Lower leg skin (tissue), 4 donors: ENCODE measurements around the gene MAPT. TPM values are rescaled to one million over a fixed set of nuclear protein-coding genes. Genes with fewer than 3 reads are reported as not detected.

Experiments used
- DNase-seq, 2 donors: peaks; one replicate each; pipeline ENCODE4 v3.0.0-alpha.2; 2019; ENCODE audit warnings: low spot score in 2 of 2
- H3K4me3 ChIP-seq: fragments of 200-600 bp; sonication (generic); 2 replicates; pipeline ENCODE4 v1.5.1; 2017; ENCODE audit warnings: mild to moderate bottlenecking, low read depth; ENCODE audit not compliant: poor library complexity, severe bottlenecking
- CTCF ChIP-seq, 3 donors: fragments of 450-650 bp; IDR thresholded peaks; one replicate each; pipeline ENCODE4 v1.5.1; 2016; ENCODE audit warnings: antibody characterized with exemption in 3 of 3, mild to moderate bottlenecking in 3 of 3, moderate library complexity in 2 of 3
- POLR2A ChIP-seq, 2 donors: fragments of 450-650 bp; IDR thresholded peaks; one replicate each; pipeline ENCODE4 v1.6.1; 2016 to 2017; ENCODE audit warnings: antibody characterized with exemption in 2 of 2, mild to moderate bottlenecking in 1 of 2, moderate library complexity in 1 of 2
- WGBS, 2 donors: methylation state at CpG; one replicate each; pipeline ENCODE4 v1.1.5; 2018; 5-methylcytosine and 5-hydroxymethylcytosine counted together
- intact Hi-C: fragments of 100-400 bp; cut with DNase I; formaldehyde crosslinking; loops from one replicate; pipeline ENCODE4 v1.15.0; 2023; ENCODE audit warnings: low total_unique reads
- total RNA-seq, 4 donors: library from RNA; depleted of rRNA; stranded (reverse); fragments of >200 nt; gene quantifications; one replicate each; pipeline ENCODE4 v1.1.0, GENCODE V29; 2016

Gene MAPT
- total RNA-seq, 4 donors from 2014 or later = 4.1 to 7.6 (median 6.2) TPM

- H3K4me3 ChIP-seq = no peak overlapping the region
- DNase-seq = no peak
- intact Hi-C loops = no loop called here
- WGBS, 2 donors = 88 to 93% methylated on average over 13 of the region's 13 CpGs
- TF ChIP-seq POLR2A (IDR thresholded peaks at IDR 0.05) (no peak), CTCF (IDR thresholded peaks at IDR 0.05) (no peak)
Measured at GRCh38 chr17:45997166-45997565, 102.8 kb downstream of the MAPT start.

- H3K4me3 ChIP-seq = no peak overlapping the region
- no peak for DNase-seq
- intact Hi-C loops = no loop called here
- WGBS, 2 donors = 92 to 96% methylated on average over 9 of the region's 9 CpGs
- TF ChIP-seq POLR2A (IDR thresholded peaks at IDR 0.05) (no peak), CTCF (IDR thresholded peaks at IDR 0.05) (no peak)
Measured at GRCh38 chr17:45997624-45998023, 103.3 kb downstream of the MAPT start.

GRCh38 chr17:45998987-45999899 lies 104.9 kb downstream of the MAPT start, which contains the start of gene STH:
Gene STH, plus strand, starts transcription at chr17:45999250. Its CDS starts 30 bp downstream, at chr17:45999280.
- 80 to 82% methylated on average over 8 of the region's 8 CpGs for WGBS, 2 donors
- DNase-seq = no peak
- TF ChIP-seq POLR2A (IDR thresholded peaks at IDR 0.05) = no peak
- TF ChIP-seq CTCF (IDR thresholded peaks at IDR 0.05) = no peak

GRCh38 chr17:45999900-46000290 lies 105.5 kb downstream of the MAPT start:
- no peak for TF ChIP-seq CTCF (IDR thresholded peaks at IDR 0.05)
- no peak for TF ChIP-seq POLR2A (IDR thresholded peaks at IDR 0.05)
- no peak for DNase-seq
- intact Hi-C loops = loop anchor here (5.0 kb wide), 1 partner anchor 212 kb away; no protein-coding TSS in a partner anchor
- 78% methylated on average over 9 of the region's 9 CpGs for WGBS, 2 donors
- H3K4me3 ChIP-seq = no peak overlapping the region

More at GRCh38 chr17:45998987-45999899, 104.9 kb downstream of the MAPT start, which contains the start of gene STH:
- intact Hi-C loops = no loop called here
- H3K4me3 ChIP-seq = no peak within 1 kb of the TSS

- no peak for DNase-seq
- 58 to 61% methylated on average over 7 of the region's 7 CpGs for WGBS, 2 donors
- TF ChIP-seq POLR2A (IDR thresholded peaks at IDR 0.05) = no peak
- no peak for TF ChIP-seq CTCF (IDR thresholded peaks at IDR 0.05)
- intact Hi-C loops = loop anchor here (5.0 kb wide), 1 partner anchor 212 kb away; no protein-coding TSS in a partner anchor
- no peak overlapping the region for H3K4me3 ChIP-seq
Measured at GRCh38 chr17:46000292-46000691, 105.9 kb downstream of the MAPT start.
